ENCODE data around the gene PELI1.

Gene PELI1

DNA sequence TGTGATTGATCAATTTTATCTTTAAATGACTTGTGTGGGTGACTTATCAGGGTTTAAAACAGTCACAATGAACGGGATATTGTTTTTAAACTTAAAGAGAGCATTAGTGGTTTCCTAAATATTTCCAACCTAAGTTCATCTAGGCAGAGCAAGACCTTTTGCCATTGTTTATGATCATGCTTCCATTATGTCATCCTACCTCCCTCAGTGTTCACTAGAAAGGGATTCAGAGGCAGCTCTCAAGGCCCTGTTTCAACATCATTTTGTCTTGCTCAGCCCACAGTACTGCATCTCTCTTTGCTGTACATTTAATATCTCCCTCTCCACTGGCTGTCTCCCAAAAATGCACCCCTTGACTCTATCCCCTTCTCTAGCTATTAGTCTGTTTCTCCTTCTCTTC lies 21.5 kb upstream of the PELI1 start:
- no peak for TF ChIP-seq EZH2 (IDR thresholded peaks at IDR 0.05; ENCODE audit: borderline replicate concordance, low read length)
- TF ChIP-seq, protein P1, sequence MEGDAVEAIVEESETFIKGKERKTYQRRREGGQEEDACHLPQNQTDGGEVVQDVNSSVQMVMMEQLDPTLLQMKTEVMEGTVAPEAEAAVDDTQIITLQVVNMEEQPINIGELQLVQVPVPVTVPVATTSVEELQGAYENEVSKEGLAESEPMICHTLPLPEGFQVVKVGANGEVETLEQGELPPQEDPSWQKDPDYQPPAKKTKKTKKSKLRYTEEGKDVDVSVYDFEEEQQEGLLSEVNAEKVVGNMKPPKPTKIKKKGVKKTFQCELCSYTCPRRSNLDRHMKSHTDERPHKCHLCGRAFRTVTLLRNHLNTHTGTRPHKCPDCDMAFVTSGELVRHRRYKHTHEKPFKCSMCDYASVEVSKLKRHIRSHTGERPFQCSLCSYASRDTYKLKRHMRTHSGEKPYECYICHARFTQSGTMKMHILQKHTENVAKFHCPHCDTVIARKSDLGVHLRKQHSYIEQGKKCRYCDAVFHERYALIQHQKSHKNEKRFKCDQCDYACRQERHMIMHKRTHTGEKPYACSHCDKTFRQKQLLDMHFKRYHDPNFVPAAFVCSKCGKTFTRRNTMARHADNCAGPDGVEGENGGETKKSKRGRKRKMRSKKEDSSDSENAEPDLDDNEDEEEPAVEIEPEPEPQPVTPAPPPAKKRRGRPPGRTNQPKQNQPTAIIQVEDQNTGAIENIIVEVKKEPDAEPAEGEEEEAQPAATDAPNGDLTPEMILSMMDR (IDR thresholded peaks at IDR 0.05; ENCODE audit: low read length), result no peak
- H3K79me2 ChIP-seq (ENCODE audit: insufficient read depth, low read length), result no peaks in the 10 kb centered on the region
- H3K36me3 ChIP-seq (ENCODE audit: insufficient read depth, low read length), result no peaks in the 10 kb centered on the region
- H3K9me2 ChIP-seq (ENCODE audit: low read depth, low read length), result no peaks in the 10 kb centered on the region
- no peaks in the 10 kb centered on the region for H3F3A ChIP-seq (ENCODE audit: insufficient read depth, low read length)
- H4K20me1 ChIP-seq (ENCODE audit: insufficient read depth, low read length), result no peaks in the 10 kb centered on the region
- no peak overlapping the region for H3K9ac ChIP-seq (ENCODE audit: low read length)
- H2AFZ ChIP-seq (ENCODE audit: low read length), result no peak overlapping the region
- H3K4me2 ChIP-seq (ENCODE audit: low read length), result no peak overlapping the region
- no peaks in the 10 kb centered on the region for H3K9me3 ChIP-seq (ENCODE audit: low read length)
- no peak overlapping the region for H3K27ac ChIP-seq (ENCODE audit: low read depth, low read length, poor library complexity, severe bottlenecking)
- no peak overlapping the region for H3K4me3 ChIP-seq (ENCODE audit: low read depth, low read length, poor library complexity, severe bottlenecking)
- H3K27me3 ChIP-seq (ENCODE audit: insufficient read depth, low read length), result no peaks in the 10 kb centered on the region
- H3K4me1 ChIP-seq (ENCODE audit: insufficient read depth, low read length, severe bottlenecking), result peaks cover 6% of the 10 kb centered on the region

DNA sequence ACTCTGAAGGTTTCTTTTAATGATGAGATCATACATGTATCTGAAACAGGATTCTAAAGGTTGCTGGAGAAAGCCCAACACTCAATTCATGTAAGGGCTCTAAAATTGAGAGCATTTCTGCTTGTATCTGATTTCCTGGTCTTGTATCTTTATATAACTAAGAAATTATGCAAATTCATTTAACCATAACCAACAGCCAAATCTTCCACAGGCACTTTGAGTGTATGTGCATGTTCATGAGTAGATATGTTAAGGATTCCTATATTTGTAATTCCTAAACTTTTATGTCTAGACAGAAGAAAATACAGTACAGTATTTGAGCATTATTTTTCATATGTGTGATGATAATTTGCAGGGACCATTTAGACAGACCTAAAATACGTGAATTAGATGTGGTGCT lies 20.4 kb upstream of the PELI1 start:
- no peaks in the 10 kb centered on the region for H3K9me3 ChIP-seq (ENCODE audit: low read length)
- no peak for TF ChIP-seq EZH2 (IDR thresholded peaks at IDR 0.05; ENCODE audit: borderline replicate concordance, low read length)
- TF ChIP-seq, protein P1 (IDR thresholded peaks at IDR 0.05; ENCODE audit: low read length), result no peak
- no peak overlapping the region for H3K4me3 ChIP-seq (ENCODE audit: low read depth, low read length, poor library complexity, severe bottlenecking)
- no peak overlapping the region for H3K4me2 ChIP-seq (ENCODE audit: low read length)
- H3K36me3 ChIP-seq (ENCODE audit: insufficient read depth, low read length), result no peaks in the 10 kb centered on the region
- no peak overlapping the region for H2AFZ ChIP-seq (ENCODE audit: low read length)
- no peaks in the 10 kb centered on the region for H3K27me3 ChIP-seq (ENCODE audit: insufficient read depth, low read length)
- H3K9ac ChIP-seq (ENCODE audit: low read length), result no peak overlapping the region
- peaks cover 7% of the 10 kb centered on the region for H3K4me1 ChIP-seq (ENCODE audit: insufficient read depth, low read length, severe bottlenecking)
- H4K20me1 ChIP-seq (ENCODE audit: insufficient read depth, low read length), result no peaks in the 10 kb centered on the region
- no peaks in the 10 kb centered on the region for H3K79me2 ChIP-seq (ENCODE audit: insufficient read depth, low read length)
- no peaks in the 10 kb centered on the region for H3F3A ChIP-seq (ENCODE audit: insufficient read depth, low read length)
- no peaks in the 10 kb centered on the region for H3K9me2 ChIP-seq (ENCODE audit: low read depth, low read length)
- no peak overlapping the region for H3K27ac ChIP-seq (ENCODE audit: low read depth, low read length, poor library complexity, severe bottlenecking)

DNA sequence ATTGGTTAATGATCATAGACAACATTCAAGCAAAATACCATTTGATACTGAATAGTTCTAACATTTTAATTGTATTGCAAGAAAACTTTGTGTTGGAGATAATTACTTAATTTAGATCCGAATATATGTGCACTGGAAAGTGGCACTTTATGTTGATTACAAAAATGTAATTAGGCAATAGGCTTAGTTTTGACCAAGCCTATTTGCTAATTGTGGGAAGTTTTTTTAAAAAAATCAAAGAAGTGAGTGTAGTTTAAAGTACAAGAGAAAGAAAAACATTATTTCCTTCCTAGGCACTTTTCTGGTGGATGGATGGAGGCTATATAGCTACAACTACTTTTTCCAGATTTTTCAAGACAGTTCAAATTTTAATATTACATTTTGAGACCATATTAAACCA lies 18.3 kb upstream of the PELI1 start:
- Histone ChIP-seq H3K4me2 (ENCODE audit: low read length) (no peak overlapping the region), H3K4me3 (ENCODE audit: low read depth, low read length, poor library complexity, severe bottlenecking) (no peak overlapping the region), H3K27me3 (ENCODE audit: insufficient read depth, low read length) (no peaks in the 10 kb centered on the region), H3K4me1 (ENCODE audit: insufficient read depth, low read length, severe bottlenecking) (peaks cover 10% of the 10 kb centered on the region), H4K20me1 (ENCODE audit: insufficient read depth, low read length) (no peaks in the 10 kb centered on the region), H3K9ac (ENCODE audit: low read length) (no peak overlapping the region), H3K9me3 (ENCODE audit: low read length) (no peaks in the 10 kb centered on the region), H3K9me2 (ENCODE audit: low read depth, low read length) (no peaks in the 10 kb centered on the region), H3K79me2 (ENCODE audit: insufficient read depth, low read length) (no peaks in the 10 kb centered on the region), H3K36me3 (ENCODE audit: insufficient read depth, low read length) (no peaks in the 10 kb centered on the region), H3F3A (ENCODE audit: insufficient read depth, low read length) (no peaks in the 10 kb centered on the region), H2AFZ (ENCODE audit: low read length) (no peak overlapping the region), H3K27ac (ENCODE audit: low read depth, low read length, poor library complexity, severe bottlenecking) (no peak overlapping the region)
- TF ChIP-seq EZH2 (IDR thresholded peaks at IDR 0.05; ENCODE audit: borderline replicate concordance, low read length), result no peak
- TF ChIP-seq, protein P1 (IDR thresholded peaks at IDR 0.05; ENCODE audit: low read length), result no peak
